Upper lobe of left lung (tissue), 6 donors: ENCODE measurements around the gene NTSR1. TPM values are rescaled to one million over a fixed set of nuclear protein-coding genes. Genes with fewer than 3 reads are reported as not detected.
A peak's percentile ranks its signal among the peaks of the same experiment; 100 is the strongest.

Experiments
- ATAC-seq, 2 donors: fragments of 200-7000 bp; cut with Tn5 transposase; one replicate each; pipeline ENCODE4 v1.9.1; 2022; ENCODE audit warnings: mild to moderate bottlenecking in 2 of 2, moderate library complexity in 2 of 2; ENCODE audit not compliant: low FRiP score in 2 of 2
- DNase-seq, 2 donors: peaks; one replicate each; pipeline ENCODE4 v3.0.0-alpha.2; 2019 to 2020
- H3K27ac ChIP-seq, 4 donors: fragments of 200-600 bp; sonication (generic); one replicate each; pipeline ENCODE4 v1.5.1; 2016 to 2019
- H3K27me3 ChIP-seq, 4 donors: fragments of 200-600 bp; sonication (generic); one replicate each; pipeline ENCODE4 v1.5.1; 2017 to 2019
- H3K36me3 ChIP-seq, 4 donors: fragments of 200-600 bp; sonication (generic); one replicate each; pipeline ENCODE4 v1.5.1; 2016 to 2019
- H3K4me1 ChIP-seq, 4 donors: fragments of 200-600 bp; sonication (generic); one replicate each; pipeline ENCODE4 v1.5.1; 2018 to 2019
- H3K4me3 ChIP-seq, 4 donors: fragments of 200-600 bp; sonication (generic); one replicate each; pipeline ENCODE4 v1.5.1; 2017 to 2019; ENCODE audit warnings: mild to moderate bottlenecking in 2 of 4, moderate library complexity in 1 of 4
- H3K9me3 ChIP-seq, 4 donors: fragments of 200-600 bp; sonication (generic); one replicate each; pipeline ENCODE4 v1.5.1; 2018 to 2019
- CTCF ChIP-seq, 6 experiments: fragments of 450-650 bp in 4 of 6; fragments of 200-600 bp in 2 of 6; sonication (generic) in 2 of 6; IDR thresholded peaks; one replicate each; pipeline ENCODE4 v1.5.1; 2016 to 2019; ENCODE audit warnings: antibody characterized with exemption in 6 of 6
- EP300 ChIP-seq, 4 donors: sonication (generic); formaldehyde crosslinking; IDR thresholded peaks; one replicate each; pipeline ENCODE4 v1.5.1; 2017; ENCODE audit warnings: antibody characterized with exemption in 4 of 4, control low read depth in 2 of 4
- POLR2A ChIP-seq, 4 donors: fragments of 450-650 bp; IDR thresholded peaks; one replicate each; pipeline ENCODE4 v1.5.1; 2016 to 2017; ENCODE audit warnings: antibody characterized with exemption in 4 of 4, mild to moderate bottlenecking in 2 of 4
- POLR2AphosphoS5 ChIP-seq, 2 donors: sonication (generic); formaldehyde crosslinking; IDR thresholded peaks; one replicate each; pipeline ENCODE4 v1.5.1; 2017; ENCODE audit warnings: antibody characterized with exemption in 2 of 2
- WGBS, 2 donors: methylation state at CpG; one replicate each; pipeline ENCODE4 v1.1.5; 2017 to 2018; 5-methylcytosine and 5-hydroxymethylcytosine counted together
- total RNA-seq, 6 donors: library from RNA; depleted of rRNA in 4 of 6; stranded (reverse); fragments of >200 nt in 4 of 6; gene quantifications; one replicate each; pipeline versions ENCODE4 v1.1.0 to v1.2.1, GENCODE V29; 2016 to 2021
- donor health status: DM: no; HTN: no; CAD: no; lungs with moderate emphysema.
- donor health status: DM: no; HTN: yes; CAD: no; lungs with severe emphysema.

Gene NTSR1
- total RNA-seq, 6 donors from 2014 or later: 0.20 to 1.4 (median 0.26) TPM; not detected in 1

GRCh38 chr20:62699741-62700140, 8.9 kb upstream of the NTSR1 start:
- 85 to 91% methylated on average over 10 to 12 of the region's 12 CpGs for WGBS, 2 donors
- H3K27me3 ChIP-seq: no peaks in the 10 kb centered on the region
- no peak overlapping the region for H3K4me3 ChIP-seq
- DNase-seq (no peak), ATAC-seq (no peak)
- H3K36me3 ChIP-seq: no peaks in the 10 kb centered on the region
- TF ChIP-seq EP300 (IDR thresholded peaks at IDR 0.05): no peak
- TF ChIP-seq POLR2AphosphoS5 (IDR thresholded peaks at IDR 0.05): no peak
- no peak for TF ChIP-seq POLR2A (IDR thresholded peaks at IDR 0.05)
- no peak for TF ChIP-seq CTCF (IDR thresholded peaks at IDR 0.05)
- H3K27ac ChIP-seq: no peak overlapping the region
- peaks cover 8 to 12% (median 10%) of the 10 kb centered on the region in 4 donors for H3K4me1 ChIP-seq
- H3K9me3 ChIP-seq: no peaks in the 10 kb centered on the region

- 88 to 91% methylated on average over 18 of the region's 18 CpGs for WGBS, 2 donors
- TF ChIP-seq POLR2A (IDR thresholded peaks at IDR 0.05) (no peak), CTCF (IDR thresholded peaks at IDR 0.05) (no peak), POLR2AphosphoS5 (IDR thresholded peaks at IDR 0.05) (no peak)
- no peak for DNase-seq
- Histone ChIP-seq H3K9me3 (no peaks in the 10 kb centered on the region), H3K27me3 (no peaks in the 10 kb centered on the region), H3K27ac (no peak overlapping the region), H3K4me3 (no peak overlapping the region), H3K36me3 (no peaks in the 10 kb centered on the region), H3K4me1 (peaks cover 10 to 15% (median 14%) of the 10 kb centered on the region in 4 donors)
- no peak for ATAC-seq
Observed at GRCh38 chr20:62700261-62700930, 8.2 kb upstream of the NTSR1 start.

GRCh38 chr20:62701161-62702012, 7.2 kb upstream of the NTSR1 start:
- no peak for TF ChIP-seq POLR2A (IDR thresholded peaks at IDR 0.05)
- no peak for TF ChIP-seq POLR2AphosphoS5 (IDR thresholded peaks at IDR 0.05)
- 80 to 91% methylated on average over 9 to 19 of the region's 24 CpGs for WGBS, 2 donors

GRCh38 chr20:62702013-62702300, 6.7 kb upstream of the NTSR1 start:
- no peak for DNase-seq
- no peak for TF ChIP-seq POLR2AphosphoS5 (IDR thresholded peaks at IDR 0.05)
- TF ChIP-seq EP300 (IDR thresholded peaks at IDR 0.05): no peak
- no peak for TF ChIP-seq CTCF (IDR thresholded peaks at IDR 0.05)
- no peak for TF ChIP-seq POLR2A (IDR thresholded peaks at IDR 0.05)
- peaks cover 0 to under 1% (median 0%) of the 10 kb centered on the region in 4 donors for H3K27me3 ChIP-seq

More at GRCh38 chr20:62701161-62702012, 7.2 kb upstream of the NTSR1 start:
- no peaks in the 10 kb centered on the region for H3K27me3 ChIP-seq
- H3K27ac ChIP-seq: no peak overlapping the region
- no peak overlapping the region for H3K4me3 ChIP-seq
- no peaks in the 10 kb centered on the region for H3K36me3 ChIP-seq
- no peaks in the 10 kb centered on the region for H3K9me3 ChIP-seq
- no peak for ATAC-seq
- DNase-seq: no peak
- H3K4me1 ChIP-seq: peaks cover 10 to 15% (median 14%) of the 10 kb centered on the region in 4 donors

More at GRCh38 chr20:62702013-62702300, 6.7 kb upstream of the NTSR1 start:
- Histone ChIP-seq H3K4me1 (peaks cover 10 to 15% (median 14%) of the 10 kb centered on the region in 4 donors), H3K9me3 (no peaks in the 10 kb centered on the region), H3K4me3 (no peak overlapping the region), H3K27ac (no peak overlapping the region), H3K36me3 (no peaks in the 10 kb centered on the region)
- peak in 1 of 2 donors; percentile 5 for ATAC-seq
- 81 to 90% methylated on average over 6 to 11 of the region's 11 CpGs for WGBS, 2 donors
